Cardiac muscle cell (in vitro differentiated cells and primary cell): Measurements from ENCODE around the gene LRRC32. TPM values are rescaled to one million over a fixed set of nuclear protein-coding genes. Genes with fewer than 3 reads are reported as not detected.

Experiments used
- DNase-seq, 2 donors: peaks; one replicate each; pipeline versions ENCODE4 v3.0.0 to v3.0.0-alpha.2; 2010 to 2017; ENCODE audit warnings: low read depth in 1 of 2, low spot score in 1 of 2
- H3K27ac ChIP-seq: fragments of 200-600 bp; sonication (generic); 2 replicates; pipeline ENCODE4 v1.5.1; 2016
- H3K27me3 ChIP-seq: fragments of 200-600 bp; sonication (generic); 2 replicates; pipeline ENCODE4 v1.6.0; 2016; ENCODE audit warnings: control low read depth
- H3K36me3 ChIP-seq: fragments of 200-600 bp; sonication (generic); 2 replicates; pipeline ENCODE4 v1.5.1; 2016; ENCODE audit warnings: control low read depth
- H3K4me1 ChIP-seq: fragments of 200-600 bp; sonication (generic); 2 replicates; pipeline ENCODE4 v1.8.1; 2017; ENCODE audit warnings: low read depth, mild to moderate bottlenecking, mixed run types
- H3K4me3 ChIP-seq: fragments of 200-600 bp; sonication (generic); 2 replicates; pipeline ENCODE4 v1.5.1; 2016; ENCODE audit warnings: mild to moderate bottlenecking
- H3K9me3 ChIP-seq: fragments of 200-600 bp; sonication (generic); 2 replicates; pipeline ENCODE4 v1.5.1; 2017; ENCODE audit warnings: low read depth, mild to moderate bottlenecking, control low read depth
- CTCF ChIP-seq: IDR thresholded peaks from 2 replicates; pipeline ENCODE4 v1.5.1; 2012; ENCODE audit warnings: low read depth, mild to moderate bottlenecking, low read length
- polyA plus RNA-seq: library from polyadenylated mRNA; unstranded; fragments of >200 nt; fragmentation: Nextera tagmentation; extraction: Ambion mirVana; gene quantifications from 2 replicates; pipeline ENCODE4 v1.2.1, GENCODE V29; 2016
- total RNA-seq: library from RNA; depleted of rRNA; stranded (reverse); fragments of >200 nt; gene quantifications from 2 replicates; pipeline ENCODE4 v1.2.3, GENCODE V29; 2016

Gene LRRC32
- total and polyA plus RNA-seq, 2 experiments from 2014 or later, result 6.3 to 21.8 TPM

GRCh38 chr11:76661834-76662434 lies 8.6 kb downstream of the LRRC32 start:
- Histone ChIP-seq H3K27ac (no peak overlapping the region), H3K27me3 (no peaks in the 10 kb centered on the region), H3K36me3 (no peaks in the 10 kb centered on the region), H3K4me3 (no peak overlapping the region), H3K4me1 (peaks cover 7% of the 10 kb centered on the region), H3K9me3 (no peaks in the 10 kb centered on the region)
- TF ChIP-seq CTCF, result no peak
- DNase-seq, result no peak

GRCh38 chr11:76661306-76661751 lies 9.2 kb downstream of the LRRC32 start:
- Histone ChIP-seq H3K36me3 (no peaks in the 10 kb centered on the region), H3K27me3 (no peaks in the 10 kb centered on the region), H3K27ac (no peak overlapping the region), H3K9me3 (no peaks in the 10 kb centered on the region), H3K4me1 (peaks cover 2% of the 10 kb centered on the region), H3K4me3 (no peak overlapping the region)
- no peak for DNase-seq
- no peak for TF ChIP-seq CTCF

GRCh38 chr11:76660533-76661305 lies 9.8 kb downstream of the LRRC32 start:
- no peaks in the 10 kb centered on the region for H3K4me1 ChIP-seq
- no peak overlapping the region for H3K4me3 ChIP-seq
- no peak for DNase-seq

GRCh38 chr11:76659672-76660532 lies 10.6 kb downstream of the LRRC32 start:
- Histone ChIP-seq H3K4me3 (no peak overlapping the region), H3K4me1 (peaks cover 1% of the 10 kb centered on the region), H3K36me3 (no peaks in the 10 kb centered on the region), H3K27me3 (no peaks in the 10 kb centered on the region), H3K9me3 (no peaks in the 10 kb centered on the region), H3K27ac (no peak overlapping the region)
- DNase-seq, result no peak
- no peak for TF ChIP-seq CTCF

More at GRCh38 chr11:76660533-76661305, 9.8 kb downstream of the LRRC32 start:
- TF ChIP-seq CTCF, result no peak
- no peaks in the 10 kb centered on the region for H3K36me3 ChIP-seq
- no peak overlapping the region for H3K27ac ChIP-seq
- H3K9me3 ChIP-seq, result no peaks in the 10 kb centered on the region
- no peaks in the 10 kb centered on the region for H3K27me3 ChIP-seq
